DMS153 treated with DMSO at 0.1 percent for 48 hours (cell line): ENCODE results near the gene GNG14.
"Not testable (repeated sequence)": the region's sequence is repeated elsewhere in the genome, so short reads cannot be mapped to it uniquely, and the experiment has no call there.

ENCODE experiments used
- DNase-seq: peaks from one replicate; lab custom pipeline; 2025; ENCODE audit not compliant: unreplicated experiment; lab: John Stamatoyannopoulos, UW

GNG14 gene

DNA sequence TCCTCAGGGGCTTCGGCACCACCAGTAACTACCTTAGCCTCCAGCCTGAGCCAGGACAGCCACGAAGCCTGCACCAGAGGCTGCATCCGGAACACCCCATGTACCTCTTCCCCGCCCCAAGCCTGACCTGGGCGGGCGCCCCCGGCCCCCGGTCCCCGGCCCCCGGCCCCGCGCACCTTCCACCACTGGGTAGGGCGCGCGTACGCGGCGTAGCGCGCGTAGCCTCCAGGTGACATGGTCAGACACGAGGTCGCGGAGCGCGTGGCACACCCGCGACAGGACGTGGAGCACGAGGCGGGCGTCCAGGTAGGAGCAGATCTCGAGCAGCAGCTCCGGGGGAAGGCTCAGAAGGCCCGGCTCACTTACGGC is 8.2 kb downstream of the GNG14 start:
- DNase-seq: no peak

DNA sequence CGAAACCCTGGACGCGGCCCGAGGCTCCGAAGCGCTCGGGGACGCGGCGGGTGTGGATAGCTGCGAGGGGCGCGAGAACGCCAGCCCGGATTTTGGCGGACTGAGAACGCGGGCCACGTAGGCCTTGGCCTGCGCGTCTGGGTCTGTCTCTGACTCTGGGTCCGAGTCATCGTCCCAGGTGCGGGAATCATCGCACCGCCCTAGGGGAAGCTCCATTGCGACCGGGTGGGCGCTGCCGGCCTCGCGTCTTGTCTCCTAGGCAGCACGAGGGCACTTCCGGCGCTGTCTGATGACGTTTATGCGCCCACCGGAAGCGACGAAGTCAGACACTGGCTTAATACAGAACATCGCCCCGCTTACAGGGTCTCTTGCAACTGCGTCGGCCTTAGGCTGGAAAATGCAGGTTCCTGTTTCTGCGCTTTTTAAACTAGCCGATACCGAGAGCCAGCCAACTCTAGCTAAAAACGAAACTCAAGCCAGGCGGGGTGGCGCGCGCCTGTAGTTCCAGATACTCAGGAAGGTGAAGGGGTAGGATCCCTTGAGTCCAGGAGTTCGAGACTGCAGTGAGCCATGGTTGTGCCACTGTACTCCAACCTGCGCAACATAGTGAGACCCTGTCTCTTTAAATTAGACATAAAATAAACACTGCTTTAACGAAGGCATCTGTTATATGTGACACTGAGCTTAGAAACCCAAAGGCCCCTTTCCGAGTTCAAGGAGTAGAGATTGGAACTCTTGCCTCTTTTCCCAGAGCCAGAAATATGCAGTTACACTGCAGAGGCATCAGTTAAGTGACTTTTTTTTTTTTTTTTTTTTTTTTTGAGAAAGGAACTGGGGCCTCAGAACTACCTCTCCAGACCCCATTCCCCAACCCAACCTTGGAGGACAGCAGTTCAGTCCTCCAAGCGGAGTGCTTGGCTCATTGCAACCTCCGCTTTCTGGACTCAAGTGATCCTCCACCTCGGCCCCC is 8.9 kb downstream of the GNG14 start, which contains the start of gene FBXW9:
Gene FBXW9, minus strand, starts transcription at position 266 of the 970 bp plus-strand sequence. Its CDS starts 50 bp downstream, at position 216.
- DNase-seq: peak; percentile 70

DNA sequence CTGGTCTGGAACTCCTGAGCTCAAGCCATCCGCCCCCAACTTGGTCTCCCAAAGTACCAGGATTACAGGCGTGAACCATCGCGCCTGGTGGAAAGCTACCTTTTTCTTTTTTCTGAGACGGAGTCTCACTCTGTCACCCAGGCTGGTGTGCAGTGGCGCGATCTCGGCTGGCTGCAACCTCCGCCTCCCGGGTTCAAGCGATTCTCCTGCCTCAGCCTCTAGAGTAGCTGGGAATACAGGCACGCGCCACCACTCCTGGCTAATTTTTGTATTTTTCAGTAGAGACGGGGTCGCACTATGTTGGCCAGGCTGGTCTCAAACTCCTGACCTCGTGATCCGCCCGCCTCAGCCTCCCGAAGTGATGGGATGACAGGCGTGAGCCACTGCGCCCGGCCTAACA is 9.6 kb downstream of the GNG14 start:
- DNase-seq: not testable (repeated sequence)

DNA sequence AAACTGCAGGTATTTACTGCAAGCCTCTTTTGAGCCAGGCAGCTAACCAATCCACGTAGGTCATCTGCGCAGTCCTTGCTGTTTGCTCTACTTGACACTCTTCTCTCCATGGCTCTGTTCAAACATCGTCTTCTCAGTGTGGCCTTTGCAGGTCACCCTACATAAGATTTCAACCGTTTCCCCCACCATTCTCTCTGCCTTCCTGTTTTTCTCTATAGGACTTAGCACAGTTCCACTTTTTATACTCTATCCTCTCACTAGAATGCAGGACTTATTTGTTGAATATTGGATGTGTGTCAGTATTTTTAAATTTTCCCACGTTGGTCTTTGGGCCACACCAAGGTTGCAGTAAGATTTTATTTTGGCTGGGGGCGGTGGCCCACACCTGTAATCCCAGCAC is 10.3 kb downstream of the GNG14 start:
- DNase-seq: no peak

DNA sequence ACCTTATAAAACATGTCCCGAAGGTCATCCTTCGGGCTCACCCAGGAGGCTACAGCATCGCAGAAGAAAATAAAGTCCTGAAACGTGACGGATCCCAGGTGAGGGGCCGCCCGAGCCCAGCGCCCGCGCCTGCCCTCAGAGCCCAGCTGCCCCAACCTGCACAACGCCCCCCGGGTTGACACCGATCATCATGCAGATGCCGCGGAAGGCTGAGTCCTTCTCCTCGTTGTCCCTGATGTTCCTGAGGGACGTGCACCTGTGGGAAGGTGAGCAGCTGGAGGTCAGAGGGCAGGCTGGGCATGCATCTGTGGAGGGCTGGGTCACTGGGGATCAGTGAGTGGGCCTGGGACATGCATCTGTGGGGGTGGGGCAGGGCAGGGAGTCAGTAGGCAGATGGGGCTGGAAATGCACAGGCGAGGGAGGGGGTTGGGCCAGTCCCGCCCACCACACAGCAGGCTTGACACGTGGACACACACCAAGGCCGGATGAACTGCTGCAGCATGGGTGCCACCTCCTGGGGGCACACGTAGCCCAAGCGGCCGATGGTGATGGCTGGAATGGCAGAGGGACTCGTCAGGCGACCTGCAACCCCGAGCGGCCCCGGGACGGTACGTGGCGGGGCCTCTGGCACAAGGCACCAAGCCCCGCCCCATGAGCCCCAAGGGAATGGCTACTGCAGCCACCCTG is 13.9 kb downstream of the GNG14 start:
- no peak for DNase-seq

DNA sequence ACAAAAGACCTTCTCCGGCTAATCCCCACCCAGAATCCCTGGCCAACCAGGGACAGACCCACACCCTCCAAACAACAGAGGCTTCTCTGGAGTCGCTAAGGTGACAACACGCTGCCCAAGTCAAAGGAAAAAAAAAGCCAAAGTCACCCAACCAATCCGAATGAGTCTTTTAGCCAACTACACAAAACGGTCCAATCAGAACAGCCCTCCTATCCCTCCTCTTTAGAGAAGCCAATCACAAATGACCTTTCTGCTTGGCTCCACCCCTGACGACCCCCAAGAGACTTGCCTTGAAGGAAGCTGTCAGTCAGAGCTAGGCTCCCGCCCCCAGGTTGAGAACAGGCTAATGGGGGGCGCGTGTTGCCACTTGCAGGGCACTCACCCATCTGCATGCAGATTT is 15.2 kb downstream of the GNG14 start:
- DNase-seq: no peak

DNA sequence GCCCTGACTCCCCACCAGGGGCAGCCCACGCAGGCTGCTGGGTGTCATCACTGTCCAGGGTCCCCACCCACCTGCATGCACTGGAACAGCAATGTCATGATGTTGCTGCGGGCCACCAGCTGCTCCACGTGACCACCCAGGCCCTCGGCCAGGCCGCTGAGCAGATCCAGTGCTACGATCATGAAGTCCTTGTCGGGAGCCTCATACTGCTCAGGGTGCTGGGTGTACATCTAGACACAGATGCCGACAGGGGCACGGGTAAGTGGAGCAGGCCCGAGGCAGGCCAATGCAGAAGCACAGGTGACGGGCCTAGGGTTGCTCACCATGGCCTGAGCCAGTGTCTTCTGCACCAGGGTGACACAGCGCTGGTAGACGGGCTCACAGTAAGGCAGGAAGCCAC is 17.4 kb downstream of the GNG14 start:
- DNase-seq: no peak

DNA sequence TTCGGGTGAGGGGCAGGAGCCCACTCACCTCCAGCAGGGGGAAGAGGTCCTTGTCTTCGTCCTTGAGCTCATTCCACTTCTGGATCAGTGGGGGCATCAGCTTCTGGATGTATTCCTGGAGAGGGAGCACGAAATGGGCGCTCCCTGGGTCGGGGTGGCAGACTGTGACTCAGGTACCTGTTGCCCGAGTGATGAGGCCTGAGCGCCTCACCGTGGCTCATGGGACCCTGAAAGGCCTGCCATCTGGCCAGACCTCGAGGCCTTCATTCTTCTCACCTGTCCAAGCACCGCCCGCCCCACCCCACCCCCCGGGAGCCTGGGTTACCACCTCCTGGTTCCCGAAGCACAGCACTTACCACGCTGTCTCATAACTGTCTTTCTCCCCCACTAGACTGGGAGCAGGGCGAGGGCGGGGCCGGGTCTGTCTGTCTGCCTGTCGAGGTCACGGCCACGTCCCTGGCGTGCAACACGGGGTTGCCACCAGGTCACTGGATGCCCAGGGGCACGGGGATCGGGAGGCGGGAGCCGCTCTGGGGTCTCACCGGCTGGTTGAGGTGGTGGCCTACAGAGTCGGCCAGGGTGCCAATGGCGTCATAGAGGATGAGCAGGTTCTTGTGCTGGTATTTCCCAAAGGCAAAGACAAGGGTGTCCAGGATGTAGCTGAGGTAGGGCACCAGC is 18.0 kb downstream of the GNG14 start:
- DNase-seq: no peak

DNA sequence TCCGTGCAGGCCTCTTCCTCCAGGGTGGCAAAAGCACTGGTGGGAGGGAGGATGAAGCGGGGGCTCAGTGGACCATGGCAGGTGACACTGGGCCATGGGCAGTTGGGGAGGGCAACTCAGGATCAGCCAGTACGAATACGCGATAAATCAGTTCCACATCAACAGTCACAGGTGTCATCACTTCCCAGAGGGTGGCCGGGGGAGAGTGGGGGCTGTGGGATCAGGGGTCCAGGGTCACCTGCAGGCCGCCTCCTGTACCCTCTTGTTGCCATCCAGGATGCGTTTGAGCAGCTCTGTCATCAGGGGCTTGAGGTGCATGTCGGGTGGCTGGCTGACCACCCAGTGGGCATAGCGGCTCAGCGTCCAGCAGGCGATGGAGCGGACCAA is 18.5 kb downstream of the GNG14 start:
- no peak for DNase-seq

DNA sequence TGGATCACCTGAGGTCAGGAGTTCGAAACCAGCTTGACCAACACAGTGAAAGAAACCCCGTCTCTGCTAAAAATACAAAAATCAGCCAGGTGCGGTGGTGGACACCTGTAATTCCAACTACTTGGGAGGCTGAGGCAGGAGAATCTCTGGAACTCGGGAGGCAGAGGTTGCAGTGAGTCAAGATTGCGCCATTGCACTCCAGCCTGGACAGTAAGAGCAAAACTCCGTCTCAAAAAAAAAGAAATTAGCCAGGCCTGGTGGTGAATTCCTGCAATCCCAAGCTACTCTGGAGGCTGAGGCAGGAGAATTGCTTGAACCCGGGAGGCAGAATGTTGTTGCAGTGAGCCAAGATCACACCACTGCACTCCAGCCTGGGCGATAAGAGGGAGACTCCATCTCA is 20.8 kb downstream of the GNG14 start:
- no peak for DNase-seq

DNA sequence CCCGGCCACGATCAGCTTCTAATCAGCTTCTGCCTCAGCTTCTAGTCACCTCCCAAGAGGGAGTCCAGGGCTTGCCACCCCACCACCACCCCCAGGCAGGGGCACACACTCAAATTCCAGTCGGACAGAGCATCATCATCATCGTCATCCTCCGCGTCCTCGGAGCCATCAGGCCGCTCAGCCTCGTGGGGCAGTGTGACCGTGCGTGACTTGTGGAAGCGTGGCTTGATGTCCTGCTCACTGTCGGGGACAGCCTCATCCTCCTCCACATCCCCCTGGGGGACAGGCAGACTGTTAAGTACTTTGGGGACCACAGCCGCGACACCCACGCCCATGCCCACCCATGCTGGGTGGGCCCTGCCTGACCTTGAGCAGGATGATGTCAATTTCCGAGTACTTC is 23.4 kb downstream of the GNG14 start:
- DNase-seq: no peak

DNA sequence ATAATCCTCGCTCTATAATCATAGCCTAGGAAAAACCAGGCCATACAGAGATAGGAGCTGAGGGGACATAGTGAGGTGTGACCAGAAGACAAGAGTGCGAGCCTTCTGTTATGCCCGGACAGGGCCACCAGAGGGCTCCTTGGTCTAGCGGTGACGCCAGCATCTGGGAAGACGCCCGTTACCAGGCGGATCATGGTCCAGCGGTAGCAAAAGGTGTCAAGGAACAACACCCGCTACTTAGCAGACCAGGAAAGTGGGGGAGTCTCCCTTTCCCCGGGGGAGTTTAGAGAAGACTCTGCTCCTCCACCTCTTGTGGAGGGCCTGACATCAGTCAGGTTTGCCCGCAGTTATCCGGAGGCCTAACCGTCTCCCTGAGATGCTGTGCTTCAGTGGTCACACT is 24.3 kb downstream of the GNG14 start:
- DNase-seq: not testable (repeated sequence)

DNA sequence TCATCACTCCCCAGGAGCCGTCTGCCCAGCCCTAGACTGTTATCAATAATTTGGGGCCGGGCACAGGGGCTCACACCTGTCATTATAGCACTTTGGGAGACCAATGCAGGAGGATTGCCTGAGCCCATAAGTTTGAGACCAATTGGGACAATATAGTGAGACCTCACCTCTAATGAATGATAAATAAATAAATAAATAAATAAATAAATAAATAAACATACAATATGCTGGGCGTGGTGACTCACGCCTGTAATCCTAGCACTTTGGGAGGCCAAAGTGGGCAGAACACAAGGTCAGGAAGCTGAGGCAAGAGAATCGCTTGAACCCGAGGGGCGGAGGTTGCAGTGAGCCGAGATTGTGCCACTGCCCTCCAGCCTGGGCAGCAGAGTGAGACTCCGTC is 25.5 kb downstream of the GNG14 start:
- DNase-seq: not testable (repeated sequence)

DNA sequence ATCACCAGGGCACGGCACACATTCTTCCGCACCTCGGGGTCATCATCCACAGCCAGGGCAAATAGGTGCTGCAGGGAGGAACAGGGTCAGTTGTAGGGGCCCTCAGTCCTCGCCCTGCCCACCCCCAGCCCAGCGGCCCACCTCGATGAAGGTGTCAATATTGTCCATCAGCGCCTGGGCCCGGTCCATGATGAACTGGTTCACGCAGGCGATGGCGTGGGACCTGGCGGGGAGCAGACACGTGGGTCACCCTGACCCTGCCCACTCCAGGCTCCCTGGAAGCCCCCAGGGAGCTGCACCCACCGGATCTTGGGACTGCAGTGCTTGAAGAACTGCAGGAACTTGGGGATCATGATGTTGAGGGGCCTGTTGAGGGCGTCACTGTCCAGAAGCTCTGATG is 27.3 kb downstream of the GNG14 start:
- DNase-seq: no peak

DNA sequence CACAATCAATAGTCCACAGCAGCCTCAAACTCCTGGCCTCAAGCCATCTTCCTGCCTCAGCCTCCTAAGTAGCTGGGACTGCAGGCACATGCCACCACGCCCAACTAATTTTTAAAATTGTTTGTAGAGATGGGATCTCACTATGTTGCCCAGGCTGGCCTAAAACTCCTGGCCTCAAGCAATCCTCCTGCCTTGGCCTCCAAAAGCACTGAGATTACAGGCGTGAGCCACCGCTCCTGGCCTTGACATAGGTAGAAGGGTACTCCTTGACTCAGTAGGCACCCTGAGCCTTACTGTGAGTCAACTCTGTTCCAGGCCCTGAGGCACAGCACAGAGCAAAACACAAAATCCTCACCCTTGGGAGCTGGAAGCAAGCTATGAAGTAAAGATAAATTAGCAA is 28.1 kb downstream of the GNG14 start:
- no peak for DNase-seq

DNA sequence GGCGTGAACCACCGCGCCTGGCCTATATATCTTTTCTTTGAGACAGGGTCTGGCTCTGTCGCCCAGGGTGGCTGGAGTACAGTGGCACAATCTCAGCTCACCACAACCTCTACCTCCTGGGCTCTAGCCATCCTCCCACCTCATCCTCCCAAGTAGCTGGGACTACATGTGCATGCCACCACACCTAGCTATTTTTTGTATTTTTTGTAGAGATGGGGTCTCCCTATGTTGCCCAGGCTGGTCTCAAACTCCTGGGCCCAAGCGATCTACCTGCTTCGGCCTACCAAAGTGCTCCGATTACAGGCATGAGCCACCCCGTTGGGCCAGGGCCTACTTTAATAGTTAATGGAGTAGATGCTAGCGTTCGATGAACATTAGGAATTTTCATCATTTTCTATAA is 32.5 kb downstream of the GNG14 start:
- no peak for DNase-seq

DNA sequence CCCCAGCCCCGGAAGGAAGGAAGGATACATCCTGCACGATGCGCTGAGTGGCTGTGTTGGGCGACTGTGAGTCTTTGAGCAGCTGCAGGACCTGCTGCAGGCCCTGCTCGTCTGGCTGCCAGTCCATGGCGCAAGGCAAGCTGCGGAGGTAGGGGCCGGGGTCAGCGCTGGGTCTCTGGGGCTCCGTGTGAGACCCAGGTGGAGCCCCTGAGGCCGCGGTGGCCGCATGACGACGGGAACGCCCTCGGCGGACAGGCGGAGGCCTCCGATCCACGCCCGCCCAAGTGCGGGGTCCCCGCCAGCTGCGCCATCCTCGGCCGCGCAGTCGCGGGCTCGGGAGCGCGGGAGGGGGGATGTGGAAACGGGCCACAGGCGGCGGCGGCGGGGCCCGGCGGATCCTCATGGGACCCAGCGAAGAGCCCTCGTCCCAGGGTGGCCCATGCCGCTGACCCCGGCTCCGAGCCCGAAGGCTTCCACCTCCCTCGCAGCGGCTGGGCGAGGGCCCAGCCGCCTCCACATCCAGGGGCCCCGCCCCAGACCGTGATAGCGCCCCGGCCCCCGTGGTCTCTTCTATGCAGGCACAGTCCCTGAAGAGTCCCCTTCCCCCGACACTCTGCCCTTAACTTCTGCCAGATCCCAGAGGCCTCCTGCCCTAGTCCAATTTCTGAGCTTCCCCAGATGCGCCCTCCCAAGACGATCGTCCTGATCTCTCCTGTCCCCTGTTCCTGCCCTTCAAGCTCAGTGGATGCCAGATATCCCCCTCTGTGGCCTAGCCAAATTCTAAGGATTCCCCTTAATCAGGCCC is 33.3 kb downstream of the GNG14 start:
- DNase-seq: no peak

DNA sequence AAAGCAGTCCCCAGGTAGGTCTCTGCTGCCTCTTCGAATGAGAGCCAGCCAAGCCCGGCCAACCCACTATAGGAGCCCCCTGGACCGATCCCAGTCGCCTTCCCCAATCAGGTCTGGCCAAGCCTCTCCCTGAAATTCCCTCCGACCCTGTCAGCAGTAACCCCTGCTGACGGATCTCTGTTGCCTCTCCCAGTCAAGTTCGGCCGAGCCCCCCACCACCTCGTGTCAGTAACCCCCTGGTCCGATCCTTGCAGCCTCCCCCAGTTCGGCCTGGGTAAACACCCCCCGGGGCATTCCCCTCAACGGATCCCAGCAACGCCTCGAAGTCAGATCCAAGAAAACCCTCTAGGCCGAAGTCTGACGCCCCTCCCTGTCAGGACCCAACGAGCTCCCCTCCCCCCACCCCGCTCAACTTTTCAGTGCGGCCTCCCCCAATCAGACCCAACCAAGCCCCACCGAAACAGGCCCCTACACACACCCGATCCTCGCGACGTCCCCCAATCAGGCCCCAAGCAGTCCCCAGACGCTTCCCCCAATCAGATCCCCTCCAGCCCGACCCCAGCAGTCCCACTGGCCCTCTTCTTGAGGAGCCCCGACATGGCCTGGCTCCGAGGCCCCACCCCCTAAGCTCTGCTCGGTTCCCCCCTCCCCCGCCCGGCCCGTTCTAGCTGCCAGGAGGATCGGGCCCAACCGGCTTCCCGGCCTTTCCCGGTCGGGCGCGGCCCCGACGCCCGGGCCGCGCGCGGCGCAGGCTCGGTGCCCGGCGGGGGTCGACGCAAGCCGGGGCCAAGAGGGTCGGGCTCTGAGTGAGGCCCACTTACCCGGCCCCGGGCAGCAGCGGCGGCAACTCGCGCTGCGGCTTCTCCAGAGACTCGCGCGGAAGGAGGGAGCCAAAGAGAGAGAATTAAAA is 34.1 kb downstream of the GNG14 start:
- no peak for DNase-seq

DNA sequence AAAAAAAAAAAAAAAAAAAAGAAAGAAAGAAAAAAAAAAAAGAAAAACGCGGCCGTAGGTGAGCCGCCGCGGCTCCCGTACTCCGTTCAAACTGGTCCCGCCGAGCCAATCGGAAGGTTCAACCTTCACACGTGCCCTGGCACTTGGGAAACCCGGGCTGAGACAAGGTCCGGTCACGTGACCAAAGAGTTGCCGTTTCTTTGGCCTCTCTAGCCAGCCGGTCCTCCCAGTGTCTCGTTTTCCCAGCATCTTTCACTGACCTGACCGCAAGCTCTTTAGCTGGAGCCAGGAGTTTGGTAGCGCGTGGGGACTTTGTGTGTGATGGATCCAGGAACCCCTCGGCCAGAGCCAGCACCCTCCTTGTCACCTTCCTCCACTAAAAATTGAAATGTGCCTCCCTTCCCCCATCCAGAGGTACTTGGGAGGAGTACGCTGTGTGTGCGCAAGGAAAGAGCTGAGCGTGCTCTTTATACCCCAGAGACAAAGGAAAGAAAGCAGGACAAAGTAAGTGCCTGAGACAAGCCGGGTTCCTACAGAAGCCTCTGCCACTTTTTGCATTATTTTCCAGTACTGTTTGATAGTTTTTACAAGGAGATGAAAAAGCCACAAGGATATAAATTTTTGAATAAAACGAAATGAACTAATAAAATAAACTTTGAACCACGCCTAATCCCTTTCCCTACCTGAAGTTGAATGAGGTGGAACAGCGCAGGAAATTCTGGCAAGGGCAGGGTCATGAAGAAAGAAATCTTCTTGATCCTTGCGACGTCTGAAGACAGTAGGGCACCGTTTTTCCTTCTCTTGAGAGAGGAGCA is 35.0 kb downstream of the GNG14 start:
- peak; percentile 92 for DNase-seq
